CD4-positive, alpha-beta T cell treated with Interleukin-17A for 1 hour (primary cell): ENCODE data around the gene SDR42E2.
"Not testable (repeated sequence)": the region's sequence is repeated elsewhere in the genome, so short reads cannot be mapped to it uniquely, and the experiment has no call there.

Experiments used
- DNase-seq: peaks from one replicate; pipeline ENCODE4 v3.0.0-alpha.2; 2020

SDR42E2 gene

DNA sequence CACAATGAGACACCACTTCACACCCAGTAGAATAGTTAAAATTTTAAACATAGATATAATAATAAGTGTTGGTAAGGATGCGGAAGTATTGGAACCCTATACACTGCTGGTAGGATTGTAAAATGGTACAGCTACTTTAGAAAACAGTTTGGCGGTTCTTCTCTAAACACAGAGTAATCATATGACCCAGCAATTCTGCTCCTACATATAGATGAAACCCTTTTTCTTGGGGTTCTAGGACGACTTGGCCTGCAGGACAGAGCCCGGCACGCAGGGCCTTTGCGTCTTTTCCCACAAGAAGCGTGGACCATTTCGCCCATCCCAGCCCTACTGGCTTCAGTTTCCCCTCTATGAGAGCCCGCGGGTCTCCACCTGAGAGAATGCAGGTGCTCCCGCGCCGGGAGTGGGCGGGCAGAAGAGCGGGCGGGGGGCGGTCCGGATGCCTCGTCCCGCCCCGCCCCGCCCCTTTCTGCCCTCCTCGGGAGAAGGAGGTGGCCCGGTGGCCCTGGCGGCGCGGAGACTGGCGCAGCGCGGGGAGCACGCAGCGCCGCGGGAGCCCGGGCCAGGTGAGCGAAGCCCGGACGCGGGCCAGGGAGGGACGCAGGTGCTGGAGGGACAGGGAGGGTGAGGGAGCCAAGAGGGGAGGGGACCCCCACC lies at the start of gene SDR42E2:
SDR42E2 (plus strand) TSS at position 508 of the 657 bp plus-strand sequence. CDS start 3,077 bp downstream, outside the sequence.
- DNase-seq = peak; percentile 46

DNA sequence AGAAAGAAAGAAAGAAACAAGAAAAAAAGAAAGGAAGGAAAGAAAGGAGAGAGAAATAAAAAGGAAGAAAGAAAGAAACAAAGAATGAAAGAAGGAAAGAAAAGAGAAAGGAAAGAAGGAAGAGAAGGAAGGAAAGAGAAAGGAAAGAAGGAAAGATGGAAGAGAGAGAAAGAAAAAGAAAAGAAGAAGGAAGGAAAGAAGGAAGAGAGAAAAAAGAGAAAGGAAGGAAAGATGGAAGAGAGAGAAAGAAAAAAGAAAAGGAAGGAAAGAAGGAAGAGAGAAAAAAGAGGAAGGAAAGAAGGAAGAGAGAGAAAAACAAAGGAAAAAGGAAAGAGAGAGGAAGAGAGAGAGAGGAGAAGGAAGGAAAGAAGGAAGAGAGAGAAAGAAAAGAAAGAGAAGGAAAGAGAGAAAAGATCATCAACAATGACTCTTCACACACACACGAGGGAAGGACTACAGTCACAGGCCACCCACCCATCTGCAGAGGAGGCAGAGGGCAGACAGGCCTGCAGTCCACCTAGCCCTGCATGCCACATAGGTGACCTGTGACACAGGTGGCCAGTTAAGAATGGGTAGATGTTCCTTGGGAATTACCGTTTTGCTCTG lies 46.1 kb upstream of the SDR42E2 start:
- DNase-seq = no peak

GRCh38 chr16:22117609-22118008 lies 44.7 kb upstream of the SDR42E2 start:
- DNase-seq = no peak

- DNase-seq = no peak
These were observed 41.9 kb upstream of the SDR42E2 start for GRCh38 chr16:22120440-22120839.

- DNase-seq = no peak
These were observed 40.1 kb upstream of the SDR42E2 start for GRCh38 chr16:22122239-22122638.

DNA sequence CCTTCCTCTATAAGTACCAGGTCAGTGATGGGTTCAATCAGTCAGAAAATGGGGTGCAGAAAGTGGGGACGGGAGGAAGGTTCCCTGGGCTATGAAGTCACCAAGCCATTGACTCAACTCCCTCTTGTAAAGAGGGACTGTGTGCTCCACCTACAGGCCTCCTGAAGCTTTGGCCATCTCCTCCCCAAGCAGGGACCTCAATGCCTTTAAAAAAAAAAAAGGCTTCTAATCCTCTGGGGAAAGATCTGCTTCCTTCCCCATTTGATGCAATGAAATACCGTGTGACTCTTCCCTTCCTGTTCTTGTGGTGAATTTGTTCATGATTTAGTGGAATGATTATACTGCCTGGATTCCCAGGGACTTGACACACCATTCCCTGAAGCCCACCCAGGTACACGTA lies 39.2 kb upstream of the SDR42E2 start:
- DNase-seq = no peak

DNA sequence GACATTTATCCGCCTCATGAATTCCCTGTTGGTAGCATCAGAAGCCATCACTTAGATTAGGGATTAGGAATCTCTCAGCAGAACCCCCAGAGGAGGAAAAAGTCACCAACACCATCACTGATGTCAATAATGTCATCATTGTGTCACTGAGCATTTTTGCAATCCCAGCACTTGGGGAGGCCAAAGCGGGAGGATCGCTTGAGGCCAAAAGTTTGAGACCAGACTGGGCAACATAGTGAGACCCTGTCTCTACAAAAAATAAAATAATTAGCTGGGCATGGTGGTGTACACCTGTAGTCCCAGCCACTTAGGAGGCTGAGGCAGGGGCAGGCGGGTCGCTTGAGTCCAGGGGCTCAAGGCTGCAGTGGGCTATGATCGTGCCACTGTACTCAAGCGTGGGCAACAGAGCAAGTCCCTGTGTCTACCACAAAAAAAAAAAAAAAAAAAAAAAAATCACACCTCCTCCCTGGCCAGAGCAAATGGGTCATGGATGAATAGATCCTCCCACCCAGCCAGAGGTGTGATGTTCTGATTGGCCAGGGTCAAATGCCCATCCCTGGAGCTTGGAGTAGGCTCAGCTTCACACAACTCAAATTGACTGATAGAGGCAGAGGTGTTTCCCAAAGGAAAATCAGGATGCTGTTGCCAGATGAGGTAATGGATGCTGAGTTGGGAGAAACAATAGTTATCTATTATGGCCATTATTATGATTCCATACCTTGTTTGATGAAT lies 38.4 kb upstream of the SDR42E2 start:
- no peak for DNase-seq

- DNase-seq = no peak
These were observed 37.6 kb upstream of the SDR42E2 start for GRCh38 chr16:22124583-22125284.

DNA sequence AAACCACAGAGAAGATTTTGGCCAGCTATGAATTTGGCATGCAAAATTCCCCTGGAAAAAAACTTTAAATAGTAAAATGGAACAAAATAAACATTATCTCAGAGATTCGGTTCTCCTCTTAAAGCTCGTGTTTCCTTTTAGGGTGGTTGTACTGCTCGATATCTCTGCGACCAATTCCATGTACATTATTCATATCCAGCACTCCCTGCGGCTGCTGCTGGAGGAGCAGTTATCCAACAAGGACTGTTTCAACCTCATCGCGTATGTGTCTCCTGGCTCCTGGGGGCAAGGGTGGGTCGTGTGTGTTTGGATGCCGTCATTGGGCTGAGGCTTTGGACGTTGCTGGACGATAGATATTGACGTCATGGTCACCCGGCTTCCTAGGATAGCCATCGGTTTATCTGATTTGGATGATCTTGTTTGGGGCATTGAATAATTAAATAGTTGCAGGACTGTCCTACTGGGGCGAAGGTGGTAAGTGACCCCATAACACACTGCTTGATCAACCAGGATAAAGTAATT lies 36.2 kb upstream of the SDR42E2 start:
- no peak for DNase-seq

- DNase-seq = not testable (repeated sequence)
These were observed 33.8 kb upstream of the SDR42E2 start for GRCh38 chr16:22128537-22128936.

DNA sequence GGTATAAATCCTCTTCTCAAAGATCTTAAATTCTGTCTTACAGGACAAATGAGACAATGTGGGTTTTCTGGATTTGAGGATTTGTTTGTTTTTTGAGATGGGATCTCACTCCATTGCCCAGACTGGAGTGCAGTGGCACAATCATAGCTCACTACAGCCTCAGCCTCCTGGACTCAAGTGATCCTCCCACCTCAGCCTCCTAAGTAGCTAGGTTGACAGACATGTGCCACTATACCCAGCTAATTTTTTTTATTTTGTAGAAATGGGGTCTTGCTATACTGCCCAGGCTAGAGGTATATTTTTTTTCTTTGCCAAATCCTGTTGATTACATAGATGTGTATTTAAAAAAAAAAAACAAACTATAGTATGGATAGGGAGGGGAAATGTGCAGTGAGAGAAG lies 31.8 kb upstream of the SDR42E2 start:
- no peak for DNase-seq

GRCh38 chr16:22132801-22133200 lies 29.5 kb upstream of the SDR42E2 start:
- DNase-seq = no peak

- no peak for DNase-seq
These were observed 23.8 kb upstream of the SDR42E2 start for GRCh38 chr16:22138482-22138881.

- DNase-seq = no peak
These were observed 23.3 kb upstream of the SDR42E2 start for GRCh38 chr16:22139008-22139407.

- DNase-seq = no peak
These were observed 22.6 kb upstream of the SDR42E2 start for GRCh38 chr16:22139732-22140131.

GRCh38 chr16:22141767-22142166 lies 20.5 kb upstream of the SDR42E2 start:
- no peak for DNase-seq

DNA sequence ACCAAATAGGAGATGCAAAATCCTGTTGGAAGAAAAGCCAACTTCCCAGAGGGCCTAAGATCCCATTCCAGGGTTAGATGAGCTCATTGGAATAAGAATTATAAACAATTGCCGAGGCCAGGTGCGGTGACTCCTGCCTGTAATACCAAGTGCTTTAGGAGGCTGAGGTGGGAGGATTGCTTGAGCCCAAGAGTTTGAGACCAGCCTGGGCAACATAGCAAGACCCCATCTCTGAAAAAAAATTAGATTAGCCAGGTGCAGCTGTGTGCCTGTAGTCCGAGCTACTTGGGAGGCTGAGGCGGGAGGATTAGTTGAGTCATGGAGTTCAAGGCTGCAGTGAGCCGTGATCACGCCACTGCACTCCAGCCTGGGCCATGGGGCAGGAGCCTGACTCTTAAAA lies 17.8 kb upstream of the SDR42E2 start:
- DNase-seq = no peak

GRCh38 chr16:22147853-22148252 lies 14.5 kb upstream of the SDR42E2 start:
- DNase-seq = no peak

GRCh38 chr16:22151246-22151998 lies 10.9 kb upstream of the SDR42E2 start:
- DNase-seq = no peak

- no peak for DNase-seq
These were observed 10.0 kb upstream of the SDR42E2 start for GRCh38 chr16:22152316-22152715.

GRCh38 chr16:22153078-22153477 lies 9.2 kb upstream of the SDR42E2 start:
- DNase-seq = not testable (repeated sequence)

DNA sequence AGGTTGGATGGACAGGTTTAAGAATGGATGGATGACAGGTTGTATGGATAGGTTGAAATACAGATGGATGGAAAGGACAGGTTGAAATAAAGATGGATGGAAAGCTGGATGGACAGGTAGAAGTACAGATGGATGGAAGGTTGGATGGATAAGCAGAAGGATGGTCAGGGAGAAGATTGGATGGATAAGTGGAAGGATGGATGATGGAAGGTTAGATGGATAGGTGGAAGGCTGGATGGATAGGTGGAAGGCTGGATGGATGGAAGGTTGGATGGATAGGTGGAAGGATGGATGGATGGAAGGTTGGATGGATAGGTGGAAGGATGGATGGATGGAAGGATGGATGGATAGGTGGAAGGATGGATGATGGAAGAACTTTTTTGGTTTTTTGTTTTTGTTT lies 905 bp upstream of the SDR42E2 start:
- no peak for DNase-seq

GRCh38 chr16:22162656-22163009 lies 327 bp downstream of the SDR42E2 start:
- DNase-seq = no peak
